ENCODE data around the gene ST7. TPM values are rescaled to one million over a fixed set of nuclear protein-coding genes. Genes with fewer than 3 reads are reported as not detected.
A peak's percentile ranks its signal among the peaks of the same experiment; 100 is the strongest.

ST7 gene
- total and polyA plus RNA-seq, 4 donors, result 22.4 to 57.2 (median 41.6) TPM

DNA sequence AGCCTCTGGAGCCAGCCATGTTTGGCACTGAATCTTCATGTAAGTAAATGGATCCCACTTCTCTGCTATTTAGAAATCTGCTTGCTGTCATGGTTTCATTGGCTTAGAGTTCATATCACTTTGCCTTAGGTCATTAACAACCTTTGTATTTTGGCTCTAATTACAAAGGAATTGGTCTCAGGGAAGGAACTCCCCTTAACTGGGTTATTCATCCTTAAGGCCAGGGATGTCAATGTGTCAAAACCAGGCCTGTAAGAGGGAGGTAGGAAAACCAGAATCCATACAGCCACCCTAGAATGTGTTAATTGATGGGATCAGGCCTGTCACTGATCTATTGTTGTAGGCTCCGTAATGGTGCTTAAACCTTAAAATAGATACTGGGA lies 67.3 kb downstream of the ST7 start:
- no peak for DNase-seq
- peak overlapping the region in 1 of 2 donors; percentile 71 for H3K27ac ChIP-seq (ENCODE audit: low read depth in 1 of 2, low read length in 1 of 2)
- no peaks in the 10 kb centered on the region for H3K27me3 ChIP-seq (ENCODE audit: control insufficient read depth in 3 of 3, insufficient read depth in 3 of 3, low read length in 2 of 3)
- H3K36me3 ChIP-seq (ENCODE audit: control insufficient read depth in 4 of 4, insufficient read depth in 4 of 4, low read length in 4 of 4), result no peaks in the 10 kb centered on the region
- TF ChIP-seq, protein P1, sequence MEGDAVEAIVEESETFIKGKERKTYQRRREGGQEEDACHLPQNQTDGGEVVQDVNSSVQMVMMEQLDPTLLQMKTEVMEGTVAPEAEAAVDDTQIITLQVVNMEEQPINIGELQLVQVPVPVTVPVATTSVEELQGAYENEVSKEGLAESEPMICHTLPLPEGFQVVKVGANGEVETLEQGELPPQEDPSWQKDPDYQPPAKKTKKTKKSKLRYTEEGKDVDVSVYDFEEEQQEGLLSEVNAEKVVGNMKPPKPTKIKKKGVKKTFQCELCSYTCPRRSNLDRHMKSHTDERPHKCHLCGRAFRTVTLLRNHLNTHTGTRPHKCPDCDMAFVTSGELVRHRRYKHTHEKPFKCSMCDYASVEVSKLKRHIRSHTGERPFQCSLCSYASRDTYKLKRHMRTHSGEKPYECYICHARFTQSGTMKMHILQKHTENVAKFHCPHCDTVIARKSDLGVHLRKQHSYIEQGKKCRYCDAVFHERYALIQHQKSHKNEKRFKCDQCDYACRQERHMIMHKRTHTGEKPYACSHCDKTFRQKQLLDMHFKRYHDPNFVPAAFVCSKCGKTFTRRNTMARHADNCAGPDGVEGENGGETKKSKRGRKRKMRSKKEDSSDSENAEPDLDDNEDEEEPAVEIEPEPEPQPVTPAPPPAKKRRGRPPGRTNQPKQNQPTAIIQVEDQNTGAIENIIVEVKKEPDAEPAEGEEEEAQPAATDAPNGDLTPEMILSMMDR (IDR thresholded peaks at IDR 0.05; ENCODE audit: control extremely low read depth, extremely low read depth), result no peak
- H3K4me3 ChIP-seq, result no peak overlapping the region
- no peaks in the 10 kb centered on the region for H3K9me3 ChIP-seq (ENCODE audit: control insufficient read depth in 4 of 4, insufficient read depth in 3 of 4, low read length in 3 of 4)
- ATAC-seq (ENCODE audit: insufficient read depth, low FRiP score), result no peak
- WGBS, 2 donors, result 60 to 74% methylated on average over 1 of the region's 1 CpG
- H3K9ac ChIP-seq (ENCODE audit: insufficient read depth in 1 of 2, low read length in 2 of 2), result peak overlapping the region; percentile 88 to 91
- H3K4me1 ChIP-seq (ENCODE audit: control insufficient read depth in 5 of 5, insufficient read depth in 5 of 5, low read length in 5 of 5), result peaks cover 0 to 38% (median 14%) of the 10 kb centered on the region in 5 donors

DNA sequence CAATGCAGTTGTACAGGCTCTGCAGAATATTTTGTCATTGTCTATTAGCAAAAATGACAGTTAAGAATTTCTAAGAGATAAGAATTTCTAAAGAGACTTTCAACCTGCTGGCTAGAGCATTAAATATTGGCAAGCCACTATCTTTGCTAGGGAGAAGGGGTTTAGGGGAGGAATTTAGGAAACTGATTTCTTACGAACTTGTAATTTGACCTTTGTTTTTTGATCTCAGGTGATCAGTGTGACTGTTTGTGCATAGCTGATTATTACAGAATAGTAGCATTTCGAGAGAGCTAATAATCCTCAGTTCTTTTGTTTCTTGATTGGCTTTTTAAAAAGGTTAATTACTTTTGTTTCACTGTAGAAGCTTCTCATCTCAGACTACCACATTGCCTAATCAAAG lies 68.1 kb downstream of the ST7 start:
- Histone ChIP-seq H3K9ac (ENCODE audit: insufficient read depth in 1 of 2, low read length in 2 of 2) (peak overlapping the region in 1 of 2 donors; percentile 91), H3K27me3 (ENCODE audit: control insufficient read depth in 3 of 3, insufficient read depth in 3 of 3, low read length in 2 of 3) (no peaks in the 10 kb centered on the region), H3K4me3 (no peak overlapping the region), H3K27ac (ENCODE audit: low read depth in 1 of 2, low read length in 1 of 2) (no peak overlapping the region), H3K36me3 (ENCODE audit: control insufficient read depth in 4 of 4, insufficient read depth in 4 of 4, low read length in 4 of 4) (no peaks in the 10 kb centered on the region), H3K4me1 (ENCODE audit: control insufficient read depth in 5 of 5, insufficient read depth in 5 of 5, low read length in 5 of 5) (peaks cover 0 to 38% (median 14%) of the 10 kb centered on the region in 5 donors), H3K9me3 (ENCODE audit: control insufficient read depth in 4 of 4, insufficient read depth in 3 of 4, low read length in 3 of 4) (no peaks in the 10 kb centered on the region)
- no peak for DNase-seq
- WGBS, 2 donors, result 86 to 89% methylated on average over 2 of the region's 2 CpGs
- TF ChIP-seq, protein P1 (IDR thresholded peaks at IDR 0.05; ENCODE audit: control extremely low read depth, extremely low read depth), result no peak
- no peak for ATAC-seq (ENCODE audit: insufficient read depth, low FRiP score)

DNA sequence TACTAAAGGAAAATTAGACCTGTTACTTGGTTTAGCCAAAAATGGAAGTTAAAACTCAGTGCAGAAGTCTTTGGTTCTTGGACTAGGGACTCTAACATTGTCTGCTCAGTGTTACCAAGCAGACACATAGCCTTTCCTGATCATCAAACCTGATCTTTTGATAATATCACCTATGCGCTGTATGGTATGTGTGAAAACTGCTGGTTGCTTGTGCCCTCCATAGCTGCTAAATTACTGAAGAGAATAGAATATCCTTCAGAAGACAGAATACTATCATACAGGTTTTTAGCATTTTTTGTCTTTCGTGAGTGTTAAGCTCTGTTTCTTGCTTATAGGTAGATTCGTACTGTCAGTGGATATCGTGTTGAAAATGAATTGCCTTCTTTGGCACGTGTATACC lies 68.7 kb downstream of the ST7 start:
- Histone ChIP-seq H3K27me3 (ENCODE audit: control insufficient read depth in 3 of 3, insufficient read depth in 3 of 3, low read length in 2 of 3) (no peaks in the 10 kb centered on the region), H3K4me1 (ENCODE audit: control insufficient read depth in 5 of 5, insufficient read depth in 5 of 5, low read length in 5 of 5) (peaks cover 0 to 38% (median 14%) of the 10 kb centered on the region in 5 donors), H3K9me3 (ENCODE audit: control insufficient read depth in 4 of 4, insufficient read depth in 3 of 4, low read length in 3 of 4) (no peaks in the 10 kb centered on the region), H3K9ac (ENCODE audit: insufficient read depth in 1 of 2, low read length in 2 of 2) (peak overlapping the region in 1 of 2 donors; percentile 61), H3K36me3 (ENCODE audit: control insufficient read depth in 4 of 4, insufficient read depth in 4 of 4, low read length in 4 of 4) (no peaks in the 10 kb centered on the region), H3K27ac (ENCODE audit: low read depth in 1 of 2, low read length in 1 of 2) (no peak overlapping the region), H3K4me3 (no peak overlapping the region)
- no peak for DNase-seq
- ATAC-seq (ENCODE audit: insufficient read depth, low FRiP score), result no peak
- 92 to 94% methylated on average over 5 of the region's 5 CpGs for WGBS, 2 donors
- TF ChIP-seq, protein P1 (IDR thresholded peaks at IDR 0.05; ENCODE audit: control extremely low read depth, extremely low read depth), result no peak

DNA sequence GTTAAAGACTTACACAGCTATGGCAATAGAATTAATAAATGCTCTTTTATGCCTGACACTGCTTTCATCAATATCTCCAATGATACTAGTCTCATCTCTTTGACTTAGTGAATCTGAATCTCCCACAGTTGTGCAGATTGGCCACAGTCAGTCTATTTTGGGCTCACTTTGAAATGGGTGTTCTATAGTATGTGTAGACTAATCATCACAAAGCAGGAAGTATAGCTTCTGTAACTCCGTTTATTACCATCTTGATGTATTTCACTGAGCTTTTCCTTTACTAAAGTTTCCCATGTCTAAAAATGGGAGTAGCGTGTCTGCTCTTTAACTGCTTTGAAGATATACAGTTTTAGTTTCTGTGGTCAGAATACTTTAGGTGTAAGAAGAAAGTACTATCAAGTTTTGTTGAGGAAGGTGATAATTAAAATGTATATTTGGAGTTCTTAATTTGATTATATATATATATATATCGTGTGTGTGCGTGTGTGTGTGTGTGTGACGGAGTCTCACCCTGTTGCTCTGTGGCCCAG lies 70.1 kb downstream of the ST7 start:
- Histone ChIP-seq H3K9me3 (ENCODE audit: control insufficient read depth in 4 of 4, insufficient read depth in 3 of 4, low read length in 3 of 4) (peaks cover 0 to under 1% (median 0%) of the 10 kb centered on the region in 4 donors), H3K36me3 (ENCODE audit: control insufficient read depth in 4 of 4, insufficient read depth in 4 of 4, low read length in 4 of 4) (no peaks in the 10 kb centered on the region), H3K4me1 (ENCODE audit: control insufficient read depth in 5 of 5, insufficient read depth in 5 of 5, low read length in 5 of 5) (peaks cover 0 to 31% (median 14%) of the 10 kb centered on the region in 5 donors), H3K27me3 (ENCODE audit: control insufficient read depth in 3 of 3, insufficient read depth in 3 of 3, low read length in 2 of 3) (no peaks in the 10 kb centered on the region), H3K9ac (ENCODE audit: insufficient read depth in 1 of 2, low read length in 2 of 2) (no peak overlapping the region), H3K4me3 (no peak overlapping the region), H3K27ac (ENCODE audit: low read depth in 1 of 2, low read length in 1 of 2) (no peak overlapping the region)
- DNase-seq (peak in 1 of 3 donors; percentile 32), ATAC-seq (ENCODE audit: insufficient read depth, low FRiP score) (no peak)
- TF ChIP-seq, protein P1 (IDR thresholded peaks at IDR 0.05; ENCODE audit: control extremely low read depth, extremely low read depth), result no peak
- 87% methylated on average over 5 of the region's 5 CpGs for WGBS, 2 donors
